Transverse colon (tissue), 4 donors: ENCODE measurements around the gene P2RY2. TPM values are rescaled to one million over a fixed set of nuclear protein-coding genes. Genes with fewer than 3 reads are reported as not detected.
A peak's percentile ranks its signal among the peaks of the same experiment; 100 is the strongest.
"Not testable (repeated sequence)": the region's sequence is repeated elsewhere in the genome, so short reads cannot be mapped to it uniquely, and the experiment has no call there.

Source experiments
- DNase-seq: peaks from one replicate; pipeline ENCODE4 v3.0.0-alpha.2; 2019
- H3K27ac ChIP-seq, 4 donors: fragments of 200-600 bp; sonication (generic); 2 replicates each; pipeline ENCODE4 v1.5.1; 2016 to 2018; ENCODE audit warnings: inconsistent platforms in 4 of 4
- H3K27me3 ChIP-seq: fragments of 200-600 bp; sonication (generic); 2 replicates; pipeline ENCODE4 v1.5.1; 2017; ENCODE audit warnings: inconsistent platforms
- H3K36me3 ChIP-seq, 4 donors: fragments of 200-600 bp; sonication (generic); 2 replicates each; pipeline ENCODE4 v1.5.1; 2017 to 2019; ENCODE audit warnings: inconsistent platforms in 4 of 4
- H3K4me1 ChIP-seq, 4 donors: fragments of 200-600 bp; sonication (generic); 2 replicates each; pipeline ENCODE4 v1.5.1; 2017 to 2020; ENCODE audit warnings: inconsistent platforms in 4 of 4
- H3K4me3 ChIP-seq, 4 donors: fragments of 200-600 bp; sonication (generic); 1 replicate in 1 of 4; 2 replicates in 3 of 4; pipeline versions ENCODE4 v1.5.1 to v1.6.1; 2017 to 2019; ENCODE audit warnings: inconsistent platforms in 4 of 4
- H3K9me3 ChIP-seq, 2 donors: fragments of 200-600 bp; sonication (generic); 2 replicates each; pipeline ENCODE4 v1.5.1; 2017 to 2019; ENCODE audit warnings: inconsistent platforms in 2 of 2
- EP300 ChIP-seq: sonication (generic); formaldehyde crosslinking; IDR thresholded peaks from one replicate; pipeline ENCODE4 v1.6.1; 2017; ENCODE audit warnings: antibody characterized with exemption, low read depth
- POLR2A ChIP-seq: fragments of 450-650 bp; IDR thresholded peaks from one replicate; pipeline ENCODE4 v1.6.1; 2016; ENCODE audit warnings: antibody characterized with exemption, mild to moderate bottlenecking, moderate library complexity
- POLR2AphosphoS5 ChIP-seq, 3 donors: sonication (generic); formaldehyde crosslinking; IDR thresholded peaks; one replicate each; pipeline ENCODE4 v1.6.1; 2016; ENCODE audit warnings: antibody characterized with exemption in 3 of 3
- WGBS, 2 donors: methylation state at CpG; one replicate each; pipeline ENCODE4 v1.1.5; 2018; ENCODE audit warnings: low coverage in 1 of 2; 5-methylcytosine and 5-hydroxymethylcytosine counted together
- in situ Hi-C, 4 donors: fragments of 200-750 bp; cut with MboI; loops; one replicate each; pipeline versions ENCODE4 v1.15.0 to v1.15.1; 2017; ENCODE audit warnings: low sequenced_read_pairs in 3 of 4, low pct_ligation_motif_present in 1 of 4, low pct_unique_long_range_greater_than_20kb in 1 of 4
- intact Hi-C: fragments of 100-400 bp; cut with DNase I; formaldehyde crosslinking; loops from one replicate; pipeline ENCODE4 v1.15.1; 2023; ENCODE audit warnings: low total_unique reads
- total RNA-seq, 4 donors: library from RNA; depleted of rRNA; stranded (reverse); fragments of >200 nt; gene quantifications; one replicate each; pipeline ENCODE4 v1.1.0, GENCODE V29; 2016
- TF ChIP-seq, protein P1 (sequence below), 5 experiments: fragments of 200-600 bp in 3 of 5; fragments of 450-650 bp in 2 of 5; sonication (generic) in 3 of 5; IDR thresholded peaks; 1 replicate in 2 of 5; 2 replicates in 3 of 5; pipeline ENCODE4 v1.5.1; 2016 to 2017; ENCODE audit warnings: antibody characterized with exemption in 5 of 5, inconsistent platforms in 3 of 5, mild to moderate bottlenecking in 2 of 5, moderate library complexity in 1 of 5

P2RY2 gene
- total RNA-seq, 4 donors from 2014 or later, result 8.6 to 21.4 (median 12.6) TPM

DNA sequence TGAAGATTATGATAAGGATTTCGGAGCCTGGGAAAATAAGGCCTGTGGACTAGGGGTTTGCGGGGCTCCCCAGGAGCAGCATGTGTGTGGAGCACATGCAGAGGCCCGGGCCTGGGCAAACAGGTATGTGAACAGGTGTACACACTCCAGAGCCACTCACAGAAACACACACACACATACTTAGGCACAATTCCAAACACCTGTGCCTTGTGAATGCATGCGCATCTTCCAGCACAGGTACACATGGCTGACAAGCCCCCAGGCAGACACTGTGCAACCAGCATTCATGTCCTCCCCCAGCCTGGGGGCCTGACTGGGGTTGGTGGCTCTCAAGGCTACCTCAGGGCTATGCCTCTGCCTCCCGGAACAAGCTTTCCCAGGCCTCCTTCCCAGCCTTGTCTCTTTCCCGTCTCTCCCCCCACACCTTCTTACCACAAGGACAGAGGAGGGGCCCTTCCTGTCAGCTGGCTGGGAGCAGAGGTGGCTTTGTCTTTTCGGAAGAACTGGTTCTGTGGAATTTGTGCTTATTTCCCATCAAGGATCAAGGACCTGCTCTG, 51.5 kb downstream of the P2RY2 start:
- H3K9me3 ChIP-seq, result no peaks in the 10 kb centered on the region
- in situ Hi-C loops, result no loop called here
- WGBS, 2 donors, result 67 to 76% methylated on average over 5 to 7 of the region's 7 CpGs
- H3K27me3 ChIP-seq, result peaks cover 13% of the 10 kb centered on the region
- DNase-seq, result no peak
- H3K27ac ChIP-seq, result no peak overlapping the region
- no peak overlapping the region for H3K4me3 ChIP-seq
- H3K4me1 ChIP-seq, result peaks cover 0 to 11% (median 2%) of the 10 kb centered on the region in 4 donors
- intact Hi-C loops, result no loop called here
- TF ChIP-seq, protein P1, sequence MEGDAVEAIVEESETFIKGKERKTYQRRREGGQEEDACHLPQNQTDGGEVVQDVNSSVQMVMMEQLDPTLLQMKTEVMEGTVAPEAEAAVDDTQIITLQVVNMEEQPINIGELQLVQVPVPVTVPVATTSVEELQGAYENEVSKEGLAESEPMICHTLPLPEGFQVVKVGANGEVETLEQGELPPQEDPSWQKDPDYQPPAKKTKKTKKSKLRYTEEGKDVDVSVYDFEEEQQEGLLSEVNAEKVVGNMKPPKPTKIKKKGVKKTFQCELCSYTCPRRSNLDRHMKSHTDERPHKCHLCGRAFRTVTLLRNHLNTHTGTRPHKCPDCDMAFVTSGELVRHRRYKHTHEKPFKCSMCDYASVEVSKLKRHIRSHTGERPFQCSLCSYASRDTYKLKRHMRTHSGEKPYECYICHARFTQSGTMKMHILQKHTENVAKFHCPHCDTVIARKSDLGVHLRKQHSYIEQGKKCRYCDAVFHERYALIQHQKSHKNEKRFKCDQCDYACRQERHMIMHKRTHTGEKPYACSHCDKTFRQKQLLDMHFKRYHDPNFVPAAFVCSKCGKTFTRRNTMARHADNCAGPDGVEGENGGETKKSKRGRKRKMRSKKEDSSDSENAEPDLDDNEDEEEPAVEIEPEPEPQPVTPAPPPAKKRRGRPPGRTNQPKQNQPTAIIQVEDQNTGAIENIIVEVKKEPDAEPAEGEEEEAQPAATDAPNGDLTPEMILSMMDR (IDR thresholded peaks at IDR 0.05), result no peak
- no peak for TF ChIP-seq POLR2AphosphoS5 (IDR thresholded peaks at IDR 0.05)
- TF ChIP-seq EP300, result no peak
- no peak for TF ChIP-seq POLR2A
- no peaks in the 10 kb centered on the region for H3K36me3 ChIP-seq

DNA sequence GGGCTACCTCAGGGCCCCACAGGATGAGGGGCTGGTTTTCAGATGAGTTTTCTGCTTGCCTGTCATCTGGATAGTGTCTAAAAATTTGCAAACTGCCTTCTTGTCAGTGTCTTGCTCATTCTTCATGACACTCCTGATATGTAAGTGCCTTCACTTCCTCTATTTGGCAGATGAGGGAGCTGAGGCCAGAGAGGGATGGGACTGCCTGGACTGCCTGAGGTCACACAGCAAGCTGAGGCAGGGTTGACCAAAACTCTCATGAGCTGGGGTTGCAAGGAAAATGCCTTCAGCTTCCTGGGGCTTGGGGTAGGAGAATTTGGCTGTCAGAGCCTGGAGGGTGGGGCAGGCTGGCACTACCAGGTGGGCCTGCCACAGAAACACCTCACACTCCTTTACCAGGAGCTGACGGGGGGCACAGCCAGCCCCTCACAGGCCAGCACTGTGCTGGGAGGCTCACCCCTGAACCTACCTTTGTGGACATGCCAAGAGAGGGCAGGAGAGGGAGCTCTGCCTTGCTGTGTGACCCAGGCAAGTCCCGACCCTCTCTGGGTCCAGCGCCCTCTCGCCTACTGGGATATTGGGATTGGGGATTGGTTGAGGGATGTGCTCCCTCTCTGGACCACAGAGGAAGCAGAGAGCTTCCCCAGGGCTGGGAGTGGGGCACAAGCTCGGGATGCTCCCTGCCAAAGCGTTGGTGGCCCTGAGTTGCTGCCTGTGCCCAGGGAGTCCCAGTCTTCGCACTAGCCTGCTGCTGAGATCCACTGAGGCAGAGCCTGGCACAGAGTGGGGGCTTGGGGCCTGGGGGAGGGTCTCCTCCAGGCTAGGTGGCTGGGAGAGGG, 52.2 kb downstream of the P2RY2 start:
- no peak for DNase-seq
- WGBS, 2 donors, result 90% methylated on average over 7 of the region's 7 CpGs; no CpG with 5 or more reads in 1 of the 2 donors
- no peak overlapping the region for H3K4me3 ChIP-seq
- in situ Hi-C loops (no loop called here), intact Hi-C loops (no loop called here)
- no peaks in the 10 kb centered on the region for H3K36me3 ChIP-seq
- peaks cover 6% of the 10 kb centered on the region for H3K27me3 ChIP-seq
- TF ChIP-seq POLR2AphosphoS5 (IDR thresholded peaks at IDR 0.05) (no peak), EP300 (no peak), POLR2A (no peak)
- TF ChIP-seq, protein P1 (IDR thresholded peaks at IDR 0.05), result no peak
- H3K4me1 ChIP-seq, result peaks cover 0 to 10% (median 1%) of the 10 kb centered on the region in 4 donors
- no peak overlapping the region for H3K27ac ChIP-seq
- H3K9me3 ChIP-seq, result no peaks in the 10 kb centered on the region

DNA sequence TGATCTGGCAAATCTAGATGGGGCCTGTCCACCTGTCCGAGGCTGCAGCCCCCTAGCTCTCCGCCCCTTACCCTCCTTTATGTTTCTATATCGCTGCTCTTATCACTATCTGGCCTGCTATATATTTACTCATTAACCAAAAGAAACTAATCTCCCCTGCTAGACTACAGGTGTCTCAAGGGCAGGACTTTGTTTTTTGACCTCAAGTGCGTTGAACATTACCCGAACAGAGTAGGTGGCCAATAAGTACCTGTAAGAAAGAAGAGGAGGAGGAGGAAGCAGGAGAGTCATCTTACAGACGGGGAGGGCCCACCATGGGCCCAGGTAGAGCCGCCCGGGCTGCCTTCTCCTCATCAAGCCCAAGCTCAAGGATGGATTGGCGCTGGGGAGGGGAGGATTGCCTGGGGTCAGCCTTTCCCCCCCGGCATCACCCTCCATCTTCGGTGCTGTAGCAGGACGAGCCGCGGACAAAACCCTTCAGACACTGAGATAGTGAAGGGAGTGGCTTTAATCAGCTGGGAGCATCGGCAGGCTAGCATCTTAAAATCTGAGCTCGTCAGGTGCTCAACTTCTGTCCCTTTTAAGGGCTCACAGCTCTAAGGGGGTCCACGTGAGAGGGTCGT, 52.9 kb downstream of the P2RY2 start:
- Histone ChIP-seq H3K9me3 (no peaks in the 10 kb centered on the region), H3K27me3 (no peaks in the 10 kb centered on the region), H3K4me1 (peaks cover 0 to 10% (median 1%) of the 10 kb centered on the region in 4 donors), H3K36me3 (no peaks in the 10 kb centered on the region), H3K4me3 (no peak overlapping the region), H3K27ac (peak overlapping the region in 1 of 4 donors; percentile 37)
- no peak for TF ChIP-seq POLR2AphosphoS5 (IDR thresholded peaks at IDR 0.05)
- TF ChIP-seq EP300, result no peak
- TF ChIP-seq, protein P1 (IDR thresholded peaks at IDR 0.05), result no peak
- no peak for TF ChIP-seq POLR2A
- in situ Hi-C loops, result no loop called here
- 77 to 80% methylated on average over 5 to 18 of the region's 18 CpGs for WGBS, 2 donors
- DNase-seq, result no peak
- intact Hi-C loops, result no loop called here

DNA sequence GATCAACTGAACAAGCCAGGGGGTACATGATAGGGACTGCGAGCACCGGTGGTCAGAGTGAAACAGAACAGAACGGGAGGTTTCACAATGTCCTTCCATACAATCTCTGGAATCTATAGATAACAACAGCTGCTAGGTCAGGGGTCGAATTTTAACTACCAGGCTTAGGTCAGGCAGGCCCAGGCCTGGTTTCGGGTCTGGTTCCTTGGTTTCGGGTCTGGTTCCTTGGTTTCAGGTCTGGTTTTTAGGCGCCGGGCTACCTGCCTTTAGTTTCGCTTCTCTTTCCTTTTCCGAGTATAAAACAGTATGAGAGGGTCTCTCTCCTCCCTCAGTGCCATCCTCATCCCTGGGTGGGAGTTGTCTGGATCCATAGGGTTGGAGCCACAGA, 53.4 kb downstream of the P2RY2 start:
- H3K9me3 ChIP-seq, intact Hi-C loops, DNase-seq, H3K36me3 ChIP-seq, in situ Hi-C loops, H3K27me3 ChIP-seq, H3K4me3 ChIP-seq: not testable (repeated sequence)
- WGBS, 2 donors, result 72 to 97% methylated on average over 6 to 10 of the region's 10 CpGs
- H3K27ac ChIP-seq, result peak overlapping the region in 1 of 4 donors; percentile 54
- peaks cover 0 to 10% (median 1%) of the 10 kb centered on the region in 4 donors for H3K4me1 ChIP-seq
